GF-D8 (cell line): ENCODE measurements around the gene HCK.

Experiments
- DNase-seq: peaks from one replicate; lab custom pipeline; 2025; lab: John Stamatoyannopoulos, UW

HCK gene

DNA sequence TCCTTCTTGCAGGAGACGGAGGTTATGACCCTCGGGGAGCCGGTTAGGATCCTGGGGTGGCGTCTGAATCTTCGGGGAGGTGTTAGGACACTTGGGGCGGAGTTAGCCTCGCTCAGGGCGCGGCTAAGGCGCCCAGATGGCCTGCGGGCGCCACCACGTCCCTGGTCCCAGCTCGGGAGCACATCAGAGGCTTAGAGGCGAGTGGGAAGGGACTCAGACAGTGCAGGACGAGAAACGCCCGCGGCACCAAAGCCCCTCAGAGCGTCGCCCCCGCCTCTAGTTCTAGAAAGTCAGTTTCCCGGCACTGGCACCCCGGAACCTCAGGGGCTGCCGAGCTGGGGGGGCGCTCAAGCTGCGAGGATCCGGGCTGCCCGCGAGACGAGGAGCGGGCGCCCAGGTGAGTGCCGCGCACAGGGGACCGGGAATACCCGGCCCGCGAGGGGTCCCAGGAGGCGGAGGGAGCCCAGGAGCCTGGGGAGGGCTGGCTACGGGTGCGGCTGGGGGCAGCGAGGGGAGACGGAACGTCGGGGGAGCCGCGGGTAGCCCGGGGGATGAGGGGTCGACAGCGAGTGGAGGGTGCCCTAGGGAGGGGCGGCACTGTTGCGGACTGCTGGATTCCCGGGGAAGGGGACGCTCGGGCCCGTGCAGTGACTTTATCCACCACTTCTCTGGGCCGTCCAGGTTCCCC, at the start of gene HCK:
Gene HCK, plus strand, starts transcription at position 153 of the 688 bp plus-strand sequence.
- DNase-seq = no peak

DNA sequence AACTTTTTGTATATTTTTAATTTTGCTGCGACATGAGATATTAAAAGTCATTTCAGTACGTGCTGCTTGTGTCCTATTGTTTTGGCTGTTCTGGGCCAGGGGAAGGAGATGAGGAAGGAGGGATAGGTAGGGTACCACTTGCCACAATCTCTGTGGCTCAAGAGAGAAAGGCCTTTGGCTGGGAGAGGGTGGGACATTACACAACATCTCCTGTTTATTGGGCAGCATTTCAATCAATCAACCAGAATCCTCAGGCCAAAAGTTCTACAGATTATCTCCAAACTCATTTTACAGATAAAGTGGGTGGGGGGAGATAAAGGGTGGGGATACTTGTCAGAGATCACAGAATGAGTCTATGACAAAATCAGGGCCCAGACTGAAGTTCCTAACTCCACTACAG, 48.7 kb upstream of the HCK start:
- no peak for DNase-seq

DNA sequence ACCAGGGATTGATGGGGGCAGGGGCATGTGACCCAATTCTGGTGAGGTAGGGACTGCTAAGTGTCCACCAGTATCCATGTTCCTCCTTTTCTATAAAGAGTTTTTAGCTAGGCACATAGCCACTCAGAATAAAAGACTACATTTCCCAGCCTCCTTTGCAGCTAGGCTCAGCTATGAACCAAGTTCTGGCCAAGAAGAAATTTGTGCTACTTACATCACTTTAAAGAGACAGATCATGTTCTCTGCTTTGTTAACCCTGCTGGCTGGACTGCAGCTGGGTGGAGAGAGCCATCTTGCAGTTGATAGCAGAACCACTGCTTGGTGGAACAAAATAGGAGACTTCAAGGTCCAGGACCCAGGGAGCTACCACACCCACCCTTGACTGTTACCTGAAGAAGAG, 47.1 kb upstream of the HCK start:
- DNase-seq = no peak

DNA sequence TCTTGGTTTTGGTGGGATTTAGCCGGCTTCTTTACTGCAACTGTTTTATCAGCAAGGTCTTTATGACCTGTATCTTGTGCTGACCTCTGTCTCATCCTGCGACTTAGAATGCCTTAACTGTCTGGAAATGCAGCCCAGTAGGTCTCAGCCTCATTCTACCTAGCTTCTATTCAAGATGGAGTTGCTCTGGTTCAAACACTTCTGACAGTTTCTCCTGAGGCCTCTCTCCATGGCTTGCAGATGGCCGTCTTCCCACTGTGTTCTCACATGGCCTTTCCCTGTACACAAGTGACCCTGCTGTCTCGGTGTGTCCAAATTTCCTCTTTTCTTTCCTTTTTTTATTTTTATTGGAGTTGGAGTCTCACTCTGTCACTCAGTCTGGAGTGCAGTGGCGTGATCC, 46.0 kb upstream of the HCK start:
- DNase-seq = no peak

DNA sequence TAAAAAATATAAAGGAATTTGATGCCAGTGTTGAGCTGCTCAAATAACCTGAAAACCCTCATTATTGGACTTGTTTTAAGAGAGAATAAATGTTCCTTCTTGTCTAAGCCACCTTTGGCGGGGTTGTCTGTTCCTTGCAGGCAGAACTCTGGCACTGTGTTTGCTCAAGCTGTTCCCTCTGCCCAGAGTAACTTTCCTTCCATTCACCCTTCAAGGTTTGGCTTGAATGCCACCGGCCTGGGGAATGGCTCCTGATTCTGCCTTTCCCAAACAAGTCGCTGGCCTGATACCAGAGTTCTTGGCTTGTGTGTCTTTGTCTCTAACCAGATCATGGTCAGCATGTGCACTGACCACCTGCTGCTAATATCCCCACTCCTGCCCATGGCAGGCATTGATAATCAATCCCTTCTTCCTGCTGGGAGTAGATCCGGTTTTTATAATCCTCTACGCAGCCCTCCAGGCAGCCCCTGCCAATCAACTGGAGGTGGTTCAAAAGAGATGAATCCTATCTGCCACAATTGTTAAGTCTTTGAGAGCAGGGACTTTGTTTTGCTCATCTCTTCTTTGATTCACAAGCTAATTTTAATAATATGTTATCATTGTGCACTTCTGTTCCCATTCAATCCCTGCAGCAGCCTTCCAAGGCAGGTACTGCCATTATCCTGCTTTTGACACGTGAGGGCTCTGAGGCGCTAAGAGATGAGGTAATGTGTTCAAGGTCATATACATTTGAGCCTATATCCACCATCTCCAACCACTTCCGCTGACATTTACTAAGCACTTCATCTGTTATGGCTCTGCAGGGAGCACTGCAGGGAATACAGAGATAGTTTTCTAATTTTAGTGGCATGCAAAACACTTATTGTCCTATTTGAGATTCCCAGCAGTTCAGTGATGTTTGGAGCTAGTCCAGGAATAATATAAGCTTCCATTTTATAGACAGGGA, 44.9 kb upstream of the HCK start:
- no peak for DNase-seq

DNA sequence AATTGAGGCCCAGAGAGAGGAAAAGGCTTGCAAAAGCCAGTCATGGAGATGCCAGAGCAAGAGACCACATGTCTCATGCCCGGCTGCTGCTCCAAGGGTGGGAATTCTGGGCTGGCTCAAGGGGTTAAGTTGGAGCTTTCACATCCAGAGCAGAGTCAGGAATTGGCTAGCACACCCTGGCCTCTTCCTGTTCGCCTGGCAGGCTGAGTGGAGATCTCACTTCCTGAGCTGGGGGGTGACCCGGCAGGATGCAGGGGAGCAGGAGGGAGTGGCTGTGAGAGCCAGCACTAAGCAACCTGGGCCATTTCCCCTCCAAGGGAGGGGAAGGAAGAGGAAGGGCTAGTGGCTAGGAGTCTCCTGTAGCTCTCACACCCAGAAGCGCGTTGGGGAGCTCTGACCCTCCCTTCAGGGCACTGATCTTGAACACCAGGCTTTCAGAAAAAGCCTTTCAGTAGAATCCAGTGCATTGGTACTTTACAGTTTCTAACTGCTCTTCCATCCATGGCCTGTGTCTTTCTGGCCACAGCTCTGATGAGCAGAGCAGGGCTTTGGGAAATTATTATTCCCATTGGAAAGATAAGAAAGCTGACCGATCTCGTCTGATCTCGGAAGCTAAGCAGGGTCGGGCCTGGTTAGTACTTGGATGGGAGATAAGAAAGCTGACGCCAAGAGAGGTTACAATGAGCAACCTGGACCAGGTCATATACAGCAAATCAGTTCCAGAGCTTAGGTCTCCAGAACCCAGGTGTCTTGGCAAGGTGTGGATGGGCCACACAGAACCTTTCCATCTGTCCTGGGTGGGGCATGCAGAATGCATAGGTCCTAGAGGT, 44.0 kb upstream of the HCK start:
- DNase-seq = no peak

DNA sequence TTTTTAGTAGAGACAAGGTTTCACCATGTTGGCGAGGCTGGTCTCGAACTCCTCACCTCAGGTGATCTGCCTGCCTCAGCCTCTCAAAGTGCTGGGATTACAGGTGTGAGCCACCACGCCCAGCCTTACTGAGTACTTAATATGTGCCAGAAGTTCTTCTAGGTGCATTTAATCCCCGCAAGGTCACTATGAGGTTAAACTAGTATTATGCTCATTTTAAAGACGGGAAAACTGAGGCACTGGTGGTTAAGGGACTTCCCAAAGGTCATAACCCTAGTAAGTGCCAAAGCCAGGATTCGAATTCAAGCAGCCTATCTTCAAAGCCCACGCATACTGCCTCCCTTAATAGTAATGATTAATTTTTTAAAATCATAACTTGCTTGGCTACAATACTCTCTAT, 42.5 kb upstream of the HCK start:
- DNase-seq = no peak

DNA sequence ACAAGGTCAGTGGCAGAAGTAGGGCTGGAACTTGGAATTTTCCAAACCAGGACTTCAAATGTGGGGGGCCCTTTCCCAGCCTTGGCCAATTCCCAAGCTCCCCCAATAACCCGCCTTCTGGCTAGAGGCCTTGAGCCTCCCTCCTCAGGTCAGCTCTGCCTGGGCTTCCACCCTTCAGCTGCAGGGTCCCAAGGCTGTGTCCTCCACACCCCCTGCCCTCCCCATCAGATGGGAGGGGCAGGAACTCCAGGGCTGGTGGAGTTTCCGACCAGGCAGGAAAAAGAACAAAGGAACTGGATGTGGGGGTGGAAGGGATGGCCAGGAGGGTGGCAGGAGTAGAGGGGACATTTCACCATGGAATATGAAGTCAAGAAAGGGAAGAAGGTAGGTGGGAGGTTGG, 41.9 kb upstream of the HCK start, which contains the start of gene CCM2L:
Gene CCM2L, plus strand, starts transcription at position 338 of the 400 bp plus-strand sequence. Its CDS starts 17 bp downstream, at position 355.
- no peak for DNase-seq

DNA sequence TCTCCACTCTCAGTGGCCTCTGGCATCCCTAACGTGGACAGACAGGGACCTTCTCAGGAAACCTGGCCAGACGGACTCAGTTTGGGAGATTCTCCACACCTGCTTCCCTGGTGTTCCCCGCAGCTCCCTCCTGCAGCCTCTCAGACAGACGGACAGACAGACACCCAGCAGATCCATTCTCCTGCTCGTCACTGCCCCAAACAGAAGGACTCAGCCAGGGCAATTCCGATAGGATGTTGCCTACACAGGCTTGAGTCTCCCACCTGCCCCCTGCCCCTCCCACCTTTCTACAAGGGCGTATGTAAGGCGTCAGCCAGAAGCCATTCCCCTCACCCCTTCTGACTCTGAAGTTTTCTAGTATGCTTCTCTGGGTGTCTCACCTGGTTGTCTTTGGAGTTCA, 41.4 kb upstream of the HCK start:
- DNase-seq = no peak

DNA sequence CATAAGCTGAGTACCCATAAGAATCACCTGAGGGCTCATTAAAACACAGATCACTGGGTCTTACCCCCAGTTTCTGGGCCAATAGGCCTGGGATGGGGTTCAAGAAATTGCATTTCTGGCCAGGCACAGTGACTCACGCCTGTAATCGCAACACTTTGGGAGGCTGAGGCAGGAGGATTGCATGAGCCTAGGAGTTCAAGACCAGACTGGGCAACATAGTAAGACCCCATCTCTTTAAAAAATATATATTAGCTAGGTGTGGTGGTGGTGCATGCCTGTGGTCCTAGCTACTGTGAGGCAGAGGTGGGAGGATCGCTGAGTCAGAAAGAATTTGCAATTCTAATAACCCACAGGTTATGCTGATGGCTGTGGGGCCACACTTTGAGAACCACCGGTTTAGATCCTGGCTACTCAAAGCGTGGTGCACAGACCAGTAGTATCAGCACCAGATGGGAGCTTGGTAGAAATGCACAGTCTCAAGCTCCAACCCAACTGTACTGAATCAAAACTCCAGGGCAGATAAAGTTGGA, 39.8 kb upstream of the HCK start:
- no peak for DNase-seq

DNA sequence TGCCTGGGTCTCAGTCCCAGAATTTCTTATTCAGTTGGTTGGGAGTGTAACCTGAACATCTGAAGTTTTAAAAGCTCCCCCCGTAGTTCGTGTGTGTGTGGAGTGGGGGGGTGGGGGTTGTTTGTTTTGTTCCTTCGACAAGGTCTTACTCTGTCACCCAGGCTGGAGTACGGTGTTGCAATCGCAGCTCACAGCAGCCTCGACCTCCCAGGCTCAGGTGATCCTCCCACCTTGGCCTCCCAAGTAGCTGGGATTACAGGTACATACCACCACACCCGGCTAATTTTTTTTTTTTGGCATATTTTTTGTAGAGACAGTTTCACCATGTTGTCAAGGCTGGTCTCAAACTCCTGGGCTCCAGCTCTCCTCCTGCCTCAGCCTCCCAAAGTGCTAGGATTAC, 38.7 kb upstream of the HCK start:
- no peak for DNase-seq

DNA sequence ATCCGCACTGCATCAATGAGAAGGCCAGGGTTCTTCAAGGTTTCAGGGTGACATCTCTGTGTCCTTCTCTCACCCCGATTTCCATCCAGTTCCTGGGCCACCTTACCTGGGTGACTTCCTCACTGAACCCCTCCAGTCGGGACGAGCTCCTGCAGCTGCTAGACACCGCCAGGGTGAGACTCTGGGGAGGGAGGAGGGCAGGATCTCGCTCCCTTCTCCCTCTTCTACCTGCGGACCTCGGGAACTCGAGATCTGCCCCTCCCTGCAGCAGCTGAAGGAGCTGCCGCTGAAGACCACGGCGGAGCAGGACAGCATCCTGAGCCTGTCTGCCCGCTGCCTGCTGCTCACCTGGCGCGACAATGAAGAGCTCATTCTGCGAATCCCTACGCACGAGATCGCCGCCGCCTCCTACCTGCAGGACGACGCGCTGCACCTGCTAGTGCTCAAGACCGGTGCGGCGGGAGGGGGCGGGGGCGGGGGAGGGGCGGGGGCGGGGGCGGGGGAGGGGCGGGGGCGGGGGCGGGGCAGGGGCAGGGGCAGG, 34.3 kb upstream of the HCK start:
- DNase-seq = no peak

DNA sequence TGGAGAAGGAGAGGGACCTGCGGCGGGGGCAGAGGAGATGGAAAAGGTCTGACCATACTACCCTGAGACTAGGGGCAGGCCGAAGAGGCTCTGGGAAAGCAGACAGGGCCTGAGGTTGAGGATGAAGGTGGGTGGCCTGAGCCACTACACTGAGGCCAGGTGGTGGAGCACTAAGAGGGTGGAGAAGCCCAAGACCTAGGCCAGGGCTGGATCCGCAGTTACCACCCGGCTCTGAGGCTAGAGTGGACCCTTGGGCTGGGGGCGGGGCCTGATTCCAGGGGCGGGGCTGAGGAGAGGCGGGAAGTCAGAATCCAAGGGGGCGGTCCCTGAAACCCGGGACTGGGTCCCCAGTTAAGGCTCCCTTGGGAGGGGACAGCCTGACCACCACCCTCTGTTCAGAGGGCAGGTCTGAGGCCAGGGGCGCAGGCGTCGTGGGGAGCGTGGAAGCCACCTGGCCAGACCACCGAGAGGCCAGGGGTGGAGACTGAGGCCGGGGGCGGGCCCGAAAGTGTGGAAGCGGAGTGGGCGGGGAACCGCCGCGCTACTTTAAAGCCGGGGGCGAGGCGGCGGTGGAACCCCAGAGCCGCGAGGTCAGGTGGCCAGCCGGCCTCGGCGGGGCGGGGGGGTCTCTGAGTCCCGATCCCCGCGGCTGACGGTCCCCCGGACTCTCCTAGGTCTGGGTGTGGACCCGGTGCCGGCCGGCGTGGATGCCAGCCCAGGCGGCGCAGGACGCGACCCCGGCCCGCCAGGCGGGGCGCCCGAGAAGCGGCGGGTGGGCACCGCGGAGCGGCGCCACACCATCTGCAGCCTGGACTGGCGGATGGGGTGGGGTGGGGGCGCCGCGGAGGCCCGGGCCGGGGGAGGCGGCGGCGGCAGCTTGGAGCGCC, 33.5 kb upstream of the HCK start:
- no peak for DNase-seq

DNA sequence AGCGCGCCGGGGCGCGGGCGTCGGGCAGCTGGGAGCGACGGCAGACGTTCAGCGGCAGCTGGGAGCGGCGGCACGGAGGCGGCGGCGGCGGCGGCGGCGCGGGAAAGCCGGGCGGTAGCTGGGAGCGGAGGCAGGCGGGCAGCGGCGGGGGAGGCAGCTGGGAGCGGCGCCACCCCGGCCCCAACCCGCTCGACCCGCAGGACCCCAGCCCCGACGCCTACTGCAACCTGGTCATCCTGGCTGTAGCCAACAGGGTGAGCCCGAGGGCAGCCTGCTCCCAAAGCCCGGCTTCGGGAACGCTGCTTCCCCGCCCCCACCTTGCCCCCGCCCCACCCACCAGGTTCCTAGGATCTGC, 32.9 kb upstream of the HCK start:
- DNase-seq = no peak

DNA sequence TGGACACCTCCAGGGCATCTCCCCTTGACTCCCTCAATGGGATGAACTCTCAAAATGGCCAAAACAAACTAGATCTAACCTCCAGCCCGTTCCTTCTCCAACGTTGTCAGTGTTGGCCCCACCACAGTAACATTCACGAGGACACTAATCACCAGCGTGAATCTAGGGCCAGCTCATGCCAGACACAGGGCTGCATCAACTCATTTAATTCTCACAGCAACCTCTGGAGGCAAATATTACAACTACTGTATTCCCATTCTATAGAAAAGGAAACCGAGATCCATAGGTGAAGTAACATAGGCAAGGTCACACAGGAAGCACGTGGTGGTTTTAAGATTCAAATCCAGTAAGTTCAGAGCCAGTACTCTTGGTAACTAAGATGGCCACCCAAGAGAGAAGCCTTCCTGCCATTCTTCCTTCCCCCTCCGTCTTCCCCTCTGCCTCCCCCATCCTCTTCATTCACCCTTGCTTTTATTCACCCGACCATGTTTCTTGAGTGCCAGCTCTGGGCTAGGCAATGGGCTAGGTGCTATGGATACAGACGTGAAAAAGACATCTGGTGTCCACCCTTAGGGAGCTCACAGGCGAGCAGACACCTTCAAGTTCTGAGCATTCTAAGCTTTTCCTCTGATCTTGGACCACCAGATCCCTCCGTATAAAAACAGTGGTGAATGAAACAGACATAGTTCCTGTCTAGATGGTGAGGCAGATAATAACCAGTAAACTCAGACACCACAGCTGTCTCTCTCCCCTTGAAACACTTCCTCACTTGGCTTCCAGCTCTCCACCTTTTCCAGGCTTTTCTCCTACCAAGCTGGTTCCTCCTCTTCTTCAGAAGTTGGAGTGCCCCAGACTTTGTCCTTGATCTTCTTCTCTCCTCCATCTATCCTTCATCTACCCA, 32.2 kb upstream of the HCK start:
- DNase-seq = no peak

DNA sequence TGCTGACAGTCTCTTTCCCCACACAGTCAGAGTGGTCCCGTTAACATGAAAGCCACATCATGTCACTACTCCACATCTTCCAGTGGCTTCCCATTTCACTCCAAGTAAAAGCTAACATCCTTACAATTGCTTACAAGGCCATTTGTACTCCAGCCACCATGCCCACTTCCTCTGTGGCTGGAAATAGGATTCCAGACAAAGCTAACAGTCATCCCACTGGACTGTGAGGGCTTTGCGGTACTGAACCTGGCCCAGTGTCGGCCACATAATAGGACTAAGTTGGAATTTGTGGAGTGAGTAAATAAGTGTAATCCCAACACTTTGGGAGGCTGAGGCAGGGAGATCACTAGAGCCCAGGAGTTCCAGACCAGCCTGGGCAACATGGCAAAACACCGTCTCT, 31.0 kb upstream of the HCK start:
- DNase-seq = no peak

DNA sequence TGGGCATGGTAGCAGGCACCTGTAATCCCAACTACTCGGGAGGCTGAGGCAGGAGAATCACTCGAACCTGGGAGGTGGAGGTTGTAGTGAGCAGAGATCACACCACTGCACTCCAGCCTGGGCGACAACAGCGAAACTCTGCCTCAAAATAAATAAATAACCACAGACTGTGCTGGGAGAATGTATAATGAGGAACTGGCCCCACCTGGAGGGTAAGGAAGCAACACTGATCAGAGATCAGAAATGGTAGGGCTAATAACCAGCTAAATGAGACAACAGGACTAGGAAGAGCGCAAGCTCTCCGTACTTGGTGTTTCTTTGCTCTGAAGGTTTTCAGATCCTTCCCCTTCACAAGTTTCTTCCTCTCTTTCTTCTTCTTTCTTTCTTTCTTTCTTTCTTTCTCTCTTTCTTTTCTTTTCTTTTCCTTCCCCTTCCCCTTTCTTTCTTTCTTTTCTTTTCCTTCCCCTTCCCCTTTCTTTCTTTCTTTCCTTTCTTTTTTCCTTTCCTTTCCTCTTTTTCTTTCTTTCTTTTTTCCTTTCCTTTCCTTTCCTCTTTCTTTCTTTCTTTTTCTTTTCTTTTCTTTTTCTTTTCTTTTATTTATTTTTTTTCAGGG, 27.3 kb upstream of the HCK start:
- no peak for DNase-seq

DNA sequence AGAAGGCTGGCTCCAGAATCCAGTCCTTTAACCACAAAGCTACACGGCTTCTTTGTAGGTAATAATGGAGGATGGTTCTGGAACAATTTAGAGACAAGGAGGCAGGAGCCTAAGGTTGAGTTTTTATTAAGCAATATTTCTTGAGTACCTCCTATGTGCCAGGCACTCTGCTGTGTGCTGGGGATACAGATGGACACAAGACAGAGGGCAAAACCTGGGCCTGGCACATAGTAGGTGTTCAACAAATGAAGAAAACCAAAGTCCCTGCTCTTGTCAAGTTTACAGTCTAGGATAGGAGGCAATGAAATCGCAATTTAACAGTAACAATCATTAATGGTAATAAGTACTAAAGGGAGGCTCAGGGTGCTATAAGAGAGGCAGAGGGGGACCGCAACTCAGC, 24.4 kb upstream of the HCK start:
- DNase-seq = no peak

DNA sequence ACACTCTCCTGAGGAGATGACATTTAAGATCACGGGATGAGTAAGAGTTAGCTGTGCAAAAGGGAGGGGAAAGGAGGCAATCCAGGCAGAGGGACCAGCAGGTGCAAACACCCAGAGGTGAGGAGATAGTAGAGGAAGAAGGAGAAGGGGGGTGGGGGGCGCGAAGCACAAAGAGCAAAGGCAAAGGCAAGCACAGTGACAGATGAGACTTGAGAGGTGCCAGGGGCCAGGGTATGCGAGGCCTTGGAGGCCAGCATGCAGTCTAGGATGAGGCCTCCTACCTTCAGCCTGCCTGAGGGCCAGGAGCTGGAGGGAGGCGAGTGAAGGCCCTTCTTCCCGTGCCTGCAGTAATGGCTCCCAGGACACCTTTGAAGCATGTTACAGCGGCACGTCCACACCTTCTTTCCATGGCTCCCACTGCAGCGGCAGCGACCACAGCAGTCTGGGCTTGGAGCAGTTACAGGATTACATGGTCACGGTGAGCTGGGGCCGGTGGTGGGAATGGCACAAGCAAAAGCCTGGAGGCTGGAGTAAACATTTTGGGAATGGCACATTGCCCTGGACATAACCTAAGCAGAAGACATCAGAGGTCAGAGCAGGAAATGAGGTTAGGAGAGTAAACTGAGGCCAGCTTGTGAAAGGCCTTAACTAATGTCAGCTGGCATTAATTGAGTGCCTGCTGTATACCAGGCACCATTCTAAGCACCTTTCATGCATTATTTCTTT, 23.2 kb upstream of the HCK start:
- DNase-seq = no peak
